GM23338 (cell line): ENCODE results near the gene IL16. TPM values are rescaled to one million over a fixed set of nuclear protein-coding genes. Genes with fewer than 3 reads are reported as not detected.

ENCODE experiments used
- ATAC-seq: fragments of 200-7000 bp; cut with Tn5 transposase; 3 replicates; pipeline ENCODE4 v1.9.1; 2020
- DNase-seq: peaks from one replicate; pipeline ENCODE4 v3.0.0-alpha.2; 2015; ENCODE audit warnings: low spot score
- H2AFZ ChIP-seq: fragments of 200-600 bp; sonication (generic); 2 replicates; pipeline ENCODE4 v1.8.0; 2016; ENCODE audit warnings: antibody characterized with exemption, mild to moderate bottlenecking, moderate library complexity
- H3F3A ChIP-seq: fragments of 200-600 bp; sonication (generic); replicated peaks from 2 replicates; pipeline ENCODE4 v1.8.0; 2017; ENCODE audit warnings: antibody characterized with exemption, mixed run types, low read depth
- H3K27ac ChIP-seq: fragments of 200-600 bp; sonication (generic); 2 replicates; pipeline ENCODE4 v1.6.1; 2016; ENCODE audit warnings: low read depth
- H3K27me3 ChIP-seq: fragments of 200-600 bp; sonication (generic); 2 replicates; pipeline ENCODE4 v1.8.0; 2016; ENCODE audit warnings: mild to moderate bottlenecking, mixed run types, moderate library complexity; ENCODE audit not compliant: insufficient read depth
- H3K36me3 ChIP-seq: fragments of 200-600 bp; sonication (generic); 2 replicates; pipeline ENCODE4 v1.8.0; 2016; ENCODE audit warnings: mild to moderate bottlenecking; ENCODE audit not compliant: insufficient read depth
- H3K4me1 ChIP-seq: fragments of 200-600 bp; sonication (generic); 2 replicates; pipeline ENCODE4 v1.8.0; 2016; ENCODE audit warnings: mild to moderate bottlenecking, moderate library complexity; ENCODE audit not compliant: insufficient read depth
- H3K4me2 ChIP-seq: fragments of 200-600 bp; sonication (generic); 2 replicates; pipeline ENCODE4 v1.7.1; 2017; ENCODE audit warnings: mixed run types
- H3K4me3 ChIP-seq: fragments of 200-600 bp; sonication (generic); 2 replicates; pipeline ENCODE4 v1.6.1; 2016; ENCODE audit warnings: mixed run types
- H3K79me2 ChIP-seq: fragments of 200-600 bp; sonication (generic); replicated peaks from 2 replicates; pipeline ENCODE4 v1.8.0; 2017; ENCODE audit warnings: mild to moderate bottlenecking; ENCODE audit not compliant: insufficient read depth
- H3K9me2 ChIP-seq: fragments of 200-600 bp; sonication (generic); 2 replicates; pipeline ENCODE4 v1.8.0; 2017; ENCODE audit not compliant: insufficient read depth
- H4K20me1 ChIP-seq: fragments of 200-600 bp; sonication (generic); replicated peaks from 2 replicates; pipeline ENCODE4 v1.8.0; 2017; ENCODE audit warnings: mild to moderate bottlenecking; ENCODE audit not compliant: insufficient read depth
- H3K27ac Mint-ChIP-seq: 2 replicates; pipeline ENCODE4 v1.8.0; 2020; ENCODE audit warnings: inconsistent platforms, mild to moderate bottlenecking, moderate library complexity, mixed read lengths
- H3K27me3 Mint-ChIP-seq: 3 replicates; pipeline ENCODE4 v1.8.0; 2022; ENCODE audit warnings: low read depth, mild to moderate bottlenecking, moderate library complexity, mixed read lengths, inconsistent platforms; ENCODE audit not compliant: insufficient read depth, poor library complexity
- H3K36me3 Mint-ChIP-seq: 3 replicates; pipeline ENCODE4 v1.8.0; 2021; ENCODE audit warnings: low read depth, mild to moderate bottlenecking, inconsistent platforms, moderate library complexity, mixed read lengths
- H3K4me1 Mint-ChIP-seq: 3 replicates; pipeline ENCODE4 v1.8.0; 2020; ENCODE audit warnings: mild to moderate bottlenecking, inconsistent platforms, mixed read lengths
- H3K4me3 Mint-ChIP-seq: 3 replicates; pipeline ENCODE4 v1.8.0; 2021; ENCODE audit warnings: moderate library complexity, mild to moderate bottlenecking, inconsistent platforms, mixed read lengths
- H3K9me3 Mint-ChIP-seq: 3 replicates; pipeline ENCODE4 v1.8.0; 2020; ENCODE audit warnings: moderate library complexity, mild to moderate bottlenecking, inconsistent platforms, mixed read lengths
- CREB1 ChIP-seq: fragments of 250-450 bp; sonication (Bioruptor Pico); IDR thresholded peaks from 2 replicates; pipeline ENCODE4 v1.5.0; 2020; ENCODE audit warnings: low read depth, mild to moderate bottlenecking, moderate library complexity
- EZH2 ChIP-seq: fragments of 200-600 bp; sonication (generic); IDR thresholded peaks from one replicate; pipeline ENCODE4 v1.8.0; 2017; ENCODE audit warnings: antibody characterized with exemption, mild to moderate bottlenecking, low read depth; ENCODE audit not compliant: unreplicated experiment
- NANOG ChIP-seq: IDR thresholded peaks from 2 replicates; pipeline ENCODE4 v1.6.1; 2016; ENCODE audit warnings: antibody characterized with exemption, borderline replicate concordance
- ZNF114 ChIP-seq: fragments of 250-450 bp; sonication (Bioruptor Pico); IDR thresholded peaks from 2 replicates; pipeline ENCODE4 v1.5.0; 2020; ENCODE audit warnings: mild to moderate bottlenecking, moderate library complexity
- polyA plus RNA-seq: library from polyadenylated mRNA; unstranded; fragments of >200 nt; fragmentation: Nextera tagmentation; extraction: Ambion mirVana; gene quantifications from 2 replicates; pipeline ENCODE4 v1.2.1, GENCODE V29; 2016
- total RNA-seq: library from RNA; depleted of rRNA; stranded (reverse); fragments of >200 nt; shearing (Covaris generic); gene quantifications from 2 replicates; pipeline ENCODE4 v1.2.3, GENCODE V29; 2014
- TF ChIP-seq, protein P1 (sequence below), 2 experiments: fragments of 200-600 bp in 1 of 2; sonication (generic) in 1 of 2; conservative IDR thresholded peaks; 2 replicates each; pipeline versions ENCODE4 v1.5.1 to v1.6.1; 2016 to 2017; ENCODE audit warnings: antibody characterized with exemption in 2 of 2, low read depth in 2 of 2, mild to moderate bottlenecking in 2 of 2, moderate library complexity in 1 of 2
- TF ChIP-seq, protein P2 (sequence below): IDR thresholded peaks from 2 replicates; pipeline ENCODE4 v1.6.1; 2016; ENCODE audit warnings: antibody characterized with exemption
- TF ChIP-seq, protein P3 (sequence below): IDR thresholded peaks from one replicate; pipeline ENCODE4 v1.6.1; 2018; ENCODE audit warnings: antibody characterized with exemption; ENCODE audit not compliant: unreplicated experiment

Gene IL16
- total and polyA plus RNA-seq, 2 experiments from 2014 or later, result 0.29 TPM; not detected in 1

DNA sequence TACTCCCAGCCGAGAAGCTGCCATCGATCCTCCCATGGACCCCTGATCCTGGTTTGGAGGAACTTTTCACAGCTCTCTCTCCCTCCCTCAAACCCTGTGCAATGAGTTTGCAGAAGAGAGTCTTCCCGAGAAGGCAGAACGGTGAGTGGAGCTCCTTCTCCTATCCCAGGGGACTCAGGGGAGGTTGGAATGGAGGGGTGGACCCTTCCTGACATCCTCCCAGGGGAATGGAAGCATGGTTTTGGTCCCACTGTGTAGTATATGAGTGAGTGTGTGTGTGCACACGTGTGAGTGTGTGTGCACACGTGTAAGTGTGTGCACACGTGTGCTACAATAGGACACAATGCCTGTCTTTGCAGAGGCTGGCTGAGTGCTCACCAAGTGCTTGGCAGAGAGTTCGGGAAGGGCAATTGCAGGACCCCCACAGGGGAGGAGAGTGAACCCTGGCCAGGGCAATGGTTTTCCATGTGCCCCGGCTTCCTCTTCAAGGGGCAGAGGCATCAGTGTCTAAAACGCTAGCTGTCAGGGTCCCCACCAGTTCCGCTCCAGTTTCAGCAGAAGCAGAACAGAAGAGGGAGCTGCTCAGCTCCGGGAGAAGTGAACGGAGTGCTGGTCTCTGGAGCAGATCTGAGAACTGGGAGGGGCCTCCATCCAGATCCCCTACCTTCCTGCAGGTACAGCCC, 13.8 kb upstream of the IL16 start:
- no peaks in the 10 kb centered on the region for H3K79me2 ChIP-seq
- Mint-ChIP-seq H3K36me3 (no peaks in the 10 kb centered on the region), H3K27ac (no peak overlapping the region), H3K4me3 (no peak overlapping the region), H3K4me1 (peaks cover 14% of the 10 kb centered on the region; the same call in 2 of the 3 replicates), H3K27me3 (peaks cover 4% of the 10 kb centered on the region), H3K9me3 (no peaks in the 10 kb centered on the region)
- DNase-seq (peak; percentile 36), ATAC-seq (peak; percentile 88)
- no peak overlapping the region for H3K4me2 ChIP-seq
- H4K20me1 ChIP-seq, result no peaks in the 10 kb centered on the region
- H3K27ac ChIP-seq, result no peak overlapping the region
- H3K27me3 ChIP-seq, result no peaks in the 10 kb centered on the region
- no peak overlapping the region for H3K4me3 ChIP-seq
- H3F3A ChIP-seq, result no peaks in the 10 kb centered on the region
- H3K4me1 ChIP-seq, result no peaks in the 10 kb centered on the region
- peak overlapping the region; percentile 66; the same call in 1 of the 2 replicates for H2AFZ ChIP-seq
- no peaks in the 10 kb centered on the region; the same call in 1 of the 2 replicates for H3K9me2 ChIP-seq
- no peaks in the 10 kb centered on the region for H3K36me3 ChIP-seq
- TF ChIP-seq, protein P1, sequence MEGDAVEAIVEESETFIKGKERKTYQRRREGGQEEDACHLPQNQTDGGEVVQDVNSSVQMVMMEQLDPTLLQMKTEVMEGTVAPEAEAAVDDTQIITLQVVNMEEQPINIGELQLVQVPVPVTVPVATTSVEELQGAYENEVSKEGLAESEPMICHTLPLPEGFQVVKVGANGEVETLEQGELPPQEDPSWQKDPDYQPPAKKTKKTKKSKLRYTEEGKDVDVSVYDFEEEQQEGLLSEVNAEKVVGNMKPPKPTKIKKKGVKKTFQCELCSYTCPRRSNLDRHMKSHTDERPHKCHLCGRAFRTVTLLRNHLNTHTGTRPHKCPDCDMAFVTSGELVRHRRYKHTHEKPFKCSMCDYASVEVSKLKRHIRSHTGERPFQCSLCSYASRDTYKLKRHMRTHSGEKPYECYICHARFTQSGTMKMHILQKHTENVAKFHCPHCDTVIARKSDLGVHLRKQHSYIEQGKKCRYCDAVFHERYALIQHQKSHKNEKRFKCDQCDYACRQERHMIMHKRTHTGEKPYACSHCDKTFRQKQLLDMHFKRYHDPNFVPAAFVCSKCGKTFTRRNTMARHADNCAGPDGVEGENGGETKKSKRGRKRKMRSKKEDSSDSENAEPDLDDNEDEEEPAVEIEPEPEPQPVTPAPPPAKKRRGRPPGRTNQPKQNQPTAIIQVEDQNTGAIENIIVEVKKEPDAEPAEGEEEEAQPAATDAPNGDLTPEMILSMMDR (conservative IDR thresholded peaks at IDR 0.05; ENCODE audit: low read depth in 2 of 2), result peak in 1 of 2 experiments; percentile 61; a peak in 2 of 4 replicates
- TF ChIP-seq EZH2, result no peak

DNA sequence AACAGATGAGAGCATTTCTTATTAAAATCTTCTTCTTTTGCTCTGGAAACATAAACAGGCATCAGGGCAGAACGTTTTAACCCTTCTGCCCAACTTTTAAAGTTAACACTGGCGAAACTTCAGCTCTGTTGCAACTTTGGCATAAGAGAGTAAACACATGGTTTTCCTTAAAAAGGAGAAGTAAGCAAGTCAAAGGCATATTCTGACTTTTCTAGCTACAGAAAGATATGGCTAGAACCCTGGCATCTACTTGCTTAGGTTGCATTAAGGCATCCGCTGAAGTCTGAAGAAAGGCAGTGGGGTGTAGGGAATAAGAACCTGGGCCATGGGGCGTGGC, 13.3 kb upstream of the IL16 start:
- peaks cover 14% of the 10 kb centered on the region; the same call in 2 of the 3 replicates for H3K4me1 Mint-ChIP-seq
- H3K4me3 Mint-ChIP-seq, result no peak overlapping the region
- Histone ChIP-seq H3K36me3 (no peaks in the 10 kb centered on the region), H3K27me3 (no peaks in the 10 kb centered on the region), H3K4me2 (no peak overlapping the region), H3K4me1 (no peaks in the 10 kb centered on the region), H3K27ac (no peak overlapping the region), H2AFZ (0 out of 2 replicates have a peak overlapping the region, but pooled peaks have one; percentile 69), H4K20me1 (no peaks in the 10 kb centered on the region), H3F3A (no peaks in the 10 kb centered on the region), H3K4me3 (no peak overlapping the region), H3K9me2 (no peaks in the 10 kb centered on the region; the same call in 1 of the 2 replicates), H3K79me2 (no peaks in the 10 kb centered on the region)
- DNase-seq, result no peak
- H3K27me3 Mint-ChIP-seq, result peaks cover 4% of the 10 kb centered on the region
- no peak for ATAC-seq
- H3K27ac Mint-ChIP-seq, result no peak overlapping the region
- H3K36me3 Mint-ChIP-seq, result no peaks in the 10 kb centered on the region
- H3K9me3 Mint-ChIP-seq, result no peaks in the 10 kb centered on the region
- no peak for TF ChIP-seq ZNF114 (CRISPR knock-in tag)
- TF ChIP-seq, protein P2, sequence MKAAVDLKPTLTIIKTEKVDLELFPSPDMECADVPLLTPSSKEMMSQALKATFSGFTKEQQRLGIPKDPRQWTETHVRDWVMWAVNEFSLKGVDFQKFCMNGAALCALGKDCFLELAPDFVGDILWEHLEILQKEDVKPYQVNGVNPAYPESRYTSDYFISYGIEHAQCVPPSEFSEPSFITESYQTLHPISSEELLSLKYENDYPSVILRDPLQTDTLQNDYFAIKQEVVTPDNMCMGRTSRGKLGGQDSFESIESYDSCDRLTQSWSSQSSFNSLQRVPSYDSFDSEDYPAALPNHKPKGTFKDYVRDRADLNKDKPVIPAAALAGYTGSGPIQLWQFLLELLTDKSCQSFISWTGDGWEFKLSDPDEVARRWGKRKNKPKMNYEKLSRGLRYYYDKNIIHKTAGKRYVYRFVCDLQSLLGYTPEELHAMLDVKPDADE, result no peak
- TF ChIP-seq, protein P3, sequence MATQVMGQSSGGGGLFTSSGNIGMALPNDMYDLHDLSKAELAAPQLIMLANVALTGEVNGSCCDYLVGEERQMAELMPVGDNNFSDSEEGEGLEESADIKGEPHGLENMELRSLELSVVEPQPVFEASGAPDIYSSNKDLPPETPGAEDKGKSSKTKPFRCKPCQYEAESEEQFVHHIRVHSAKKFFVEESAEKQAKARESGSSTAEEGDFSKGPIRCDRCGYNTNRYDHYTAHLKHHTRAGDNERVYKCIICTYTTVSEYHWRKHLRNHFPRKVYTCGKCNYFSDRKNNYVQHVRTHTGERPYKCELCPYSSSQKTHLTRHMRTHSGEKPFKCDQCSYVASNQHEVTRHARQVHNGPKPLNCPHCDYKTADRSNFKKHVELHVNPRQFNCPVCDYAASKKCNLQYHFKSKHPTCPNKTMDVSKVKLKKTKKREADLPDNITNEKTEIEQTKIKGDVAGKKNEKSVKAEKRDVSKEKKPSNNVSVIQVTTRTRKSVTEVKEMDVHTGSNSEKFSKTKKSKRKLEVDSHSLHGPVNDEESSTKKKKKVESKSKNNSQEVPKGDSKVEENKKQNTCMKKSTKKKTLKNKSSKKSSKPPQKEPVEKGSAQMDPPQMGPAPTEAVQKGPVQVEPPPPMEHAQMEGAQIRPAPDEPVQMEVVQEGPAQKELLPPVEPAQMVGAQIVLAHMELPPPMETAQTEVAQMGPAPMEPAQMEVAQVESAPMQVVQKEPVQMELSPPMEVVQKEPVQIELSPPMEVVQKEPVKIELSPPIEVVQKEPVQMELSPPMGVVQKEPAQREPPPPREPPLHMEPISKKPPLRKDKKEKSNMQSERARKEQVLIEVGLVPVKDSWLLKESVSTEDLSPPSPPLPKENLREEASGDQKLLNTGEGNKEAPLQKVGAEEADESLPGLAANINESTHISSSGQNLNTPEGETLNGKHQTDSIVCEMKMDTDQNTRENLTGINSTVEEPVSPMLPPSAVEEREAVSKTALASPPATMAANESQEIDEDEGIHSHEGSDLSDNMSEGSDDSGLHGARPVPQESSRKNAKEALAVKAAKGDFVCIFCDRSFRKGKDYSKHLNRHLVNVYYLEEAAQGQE, result no peak
- TF ChIP-seq, protein P1 (conservative IDR thresholded peaks at IDR 0.05; ENCODE audit: low read depth in 2 of 2), result no peak
- no peak for TF ChIP-seq NANOG
- TF ChIP-seq CREB1 (CRISPR knock-in tag), result no peak
